Gastrocnemius medialis (tissue), 4 donors: ENCODE results near the gene TP53RK. TPM values are rescaled to one million over a fixed set of nuclear protein-coding genes. Genes with fewer than 3 reads are reported as not detected.

ENCODE experiments used
- ATAC-seq, 2 donors: fragments of 150-250 bp; one replicate each; pipeline ENCODE4 v1.9.1; 2016
- DNase-seq, 2 donors: peaks; one replicate each; pipeline ENCODE4 v3.0.0-alpha.2; 2019
- H3K27ac ChIP-seq, 4 donors: fragments of 200-600 bp; sonication (generic); 1 replicate in 1 of 4; 2 replicates in 3 of 4; pipeline ENCODE4 v1.5.1; 2016 to 2018; ENCODE audit warnings: mild to moderate bottlenecking in 2 of 4, moderate library complexity in 1 of 4
- H3K27me3 ChIP-seq, 3 donors: fragments of 200-600 bp; sonication (generic) in 2 of 3; 1 replicate in 1 of 3; 2 replicates in 2 of 3; pipeline versions ENCODE4 v1.5.1 to v1.6.0; 2016 to 2019; ENCODE audit warnings: mild to moderate bottlenecking in 1 of 3, moderate library complexity in 1 of 3
- H3K36me3 ChIP-seq, 2 donors: fragments of 200-600 bp; sonication (generic) in 1 of 2; one replicate each; pipeline ENCODE4 v1.5.1; 2017 to 2018
- H3K4me1 ChIP-seq, 2 donors: fragments of 200-600 bp; sonication (generic) in 1 of 2; one replicate each; pipeline ENCODE4 v1.5.1; 2016 to 2017; ENCODE audit warnings: mild to moderate bottlenecking in 2 of 2
- H3K4me3 ChIP-seq, 4 donors: fragments of 200-600 bp; sonication (generic) in 3 of 4; 1 replicate in 1 of 4; 2 replicates in 3 of 4; pipeline ENCODE4 v1.5.1; 2016 to 2019; ENCODE audit warnings: mild to moderate bottlenecking in 2 of 4
- H3K9me3 ChIP-seq, 3 donors: fragments of 200-600 bp; sonication (generic) in 2 of 3; 1 replicate in 1 of 3; 2 replicates in 2 of 3; pipeline ENCODE4 v1.5.1; 2016 to 2019
- POLR2A ChIP-seq, 2 donors: fragments of 450-650 bp; IDR thresholded peaks; one replicate each; pipeline ENCODE4 v1.6.1; 2017; ENCODE audit warnings: antibody characterized with exemption in 2 of 2, mild to moderate bottlenecking in 2 of 2, moderate library complexity in 2 of 2
- in situ Hi-C, 4 donors: fragments of 200-750 bp; cut with MboI; loops; one replicate each; pipeline versions ENCODE4 v1.15.0 to v1.8.0; 2017; ENCODE audit warnings: low sequenced_read_pairs in 4 of 4
- intact Hi-C: fragments of 100-400 bp; cut with DNase I; formaldehyde crosslinking; loops from one replicate; pipeline ENCODE4 v1.15.1; 2023; ENCODE audit warnings: low total_unique reads
- total RNA-seq, 4 donors: library from RNA; depleted of rRNA; stranded (reverse); fragments of >200 nt; gene quantifications; one replicate each; pipeline versions ENCODE4 v1.1.0 to v1.2.3, GENCODE V29; 2016
- TF ChIP-seq, protein P1 (sequence below), 5 experiments: fragments of 450-650 bp in 3 of 5; fragments of 200-600 bp in 2 of 5; sonication (generic) in 2 of 5; IDR thresholded peaks in 4 of 5; conservative IDR thresholded peaks in 1 of 5; 1 replicate in 4 of 5; 2 replicates in 1 of 5; pipeline ENCODE4 v1.5.1; 2016 to 2019; ENCODE audit warnings: antibody characterized with exemption in 5 of 5, mild to moderate bottlenecking in 3 of 5, moderate library complexity in 3 of 5

Gene TP53RK
- total RNA-seq, 4 donors from 2014 or later, result 8.3 to 17.7 (median 10.9) TPM

- ATAC-seq, result no peak
- no peaks in the 10 kb centered on the region for H3K9me3 ChIP-seq
- TF ChIP-seq, protein P1, sequence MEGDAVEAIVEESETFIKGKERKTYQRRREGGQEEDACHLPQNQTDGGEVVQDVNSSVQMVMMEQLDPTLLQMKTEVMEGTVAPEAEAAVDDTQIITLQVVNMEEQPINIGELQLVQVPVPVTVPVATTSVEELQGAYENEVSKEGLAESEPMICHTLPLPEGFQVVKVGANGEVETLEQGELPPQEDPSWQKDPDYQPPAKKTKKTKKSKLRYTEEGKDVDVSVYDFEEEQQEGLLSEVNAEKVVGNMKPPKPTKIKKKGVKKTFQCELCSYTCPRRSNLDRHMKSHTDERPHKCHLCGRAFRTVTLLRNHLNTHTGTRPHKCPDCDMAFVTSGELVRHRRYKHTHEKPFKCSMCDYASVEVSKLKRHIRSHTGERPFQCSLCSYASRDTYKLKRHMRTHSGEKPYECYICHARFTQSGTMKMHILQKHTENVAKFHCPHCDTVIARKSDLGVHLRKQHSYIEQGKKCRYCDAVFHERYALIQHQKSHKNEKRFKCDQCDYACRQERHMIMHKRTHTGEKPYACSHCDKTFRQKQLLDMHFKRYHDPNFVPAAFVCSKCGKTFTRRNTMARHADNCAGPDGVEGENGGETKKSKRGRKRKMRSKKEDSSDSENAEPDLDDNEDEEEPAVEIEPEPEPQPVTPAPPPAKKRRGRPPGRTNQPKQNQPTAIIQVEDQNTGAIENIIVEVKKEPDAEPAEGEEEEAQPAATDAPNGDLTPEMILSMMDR (IDR thresholded peaks at IDR 0.05 in 4 of 5, conservative IDR thresholded peaks at IDR 0.05 in 1 of 5), result no peak
- TF ChIP-seq POLR2A (IDR thresholded peaks at IDR 0.05), result no peak
- in situ Hi-C loops, result no loop called here
- intact Hi-C loops, result no loop called here
- no peaks in the 10 kb centered on the region for H3K36me3 ChIP-seq
- DNase-seq, result no peak
- no peak overlapping the region for H3K27ac ChIP-seq
- no peaks in the 10 kb centered on the region for H3K4me1 ChIP-seq
- H3K27me3 ChIP-seq, result no peaks in the 10 kb centered on the region
- H3K4me3 ChIP-seq, result no peak overlapping the region
Observed at GRCh38 chr20:46640536-46641311, 48.5 kb downstream of the TP53RK start.

GRCh38 chr20:46640044-46640443 is 49.2 kb downstream of the TP53RK start:
- no peaks in the 10 kb centered on the region for H3K4me1 ChIP-seq
- in situ Hi-C loops, result no loop called here
- TF ChIP-seq, protein P1 (IDR thresholded peaks at IDR 0.05 in 4 of 5, conservative IDR thresholded peaks at IDR 0.05 in 1 of 5), result no peak
- no peak for TF ChIP-seq POLR2A (IDR thresholded peaks at IDR 0.05)
- no peak overlapping the region for H3K27ac ChIP-seq
- H3K27me3 ChIP-seq, result no peaks in the 10 kb centered on the region
- H3K36me3 ChIP-seq, result no peaks in the 10 kb centered on the region
- no peak for ATAC-seq
- no peaks in the 10 kb centered on the region for H3K9me3 ChIP-seq
- intact Hi-C loops, result no loop called here
- H3K4me3 ChIP-seq, result no peak overlapping the region
- no peak for DNase-seq

DNA sequence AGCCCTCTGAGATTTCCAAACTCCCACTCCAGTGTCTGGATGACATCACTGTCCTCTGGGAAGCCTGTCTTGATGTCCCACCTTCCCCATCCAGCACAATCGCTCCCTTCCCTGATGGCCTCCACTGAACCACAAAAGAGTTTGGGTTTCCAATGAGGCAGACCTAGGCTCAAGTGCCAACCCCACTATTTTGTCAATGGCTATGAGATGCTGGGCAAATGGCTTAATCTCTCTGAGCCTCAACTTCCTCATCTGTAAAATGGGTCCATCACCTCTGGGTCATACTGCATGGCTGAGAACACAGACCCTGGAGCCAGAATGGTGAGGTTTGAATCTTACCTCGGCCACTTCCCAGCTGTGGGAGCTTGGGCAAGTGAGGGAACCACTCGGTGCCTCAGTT is 49.7 kb downstream of the TP53RK start:
- Histone ChIP-seq H3K27ac (no peak overlapping the region), H3K36me3 (no peaks in the 10 kb centered on the region), H3K4me1 (no peaks in the 10 kb centered on the region), H3K9me3 (no peaks in the 10 kb centered on the region), H3K27me3 (no peaks in the 10 kb centered on the region), H3K4me3 (no peak overlapping the region)
- intact Hi-C loops, result no loop called here
- DNase-seq, result no peak
- no peak for ATAC-seq
- TF ChIP-seq, protein P1 (IDR thresholded peaks at IDR 0.05 in 4 of 5, conservative IDR thresholded peaks at IDR 0.05 in 1 of 5), result no peak
- TF ChIP-seq POLR2A (IDR thresholded peaks at IDR 0.05), result no peak
- in situ Hi-C loops, result no loop called here

- no peak overlapping the region for H3K27ac ChIP-seq
- H3K4me3 ChIP-seq, result no peak overlapping the region
- TF ChIP-seq, protein P1 (IDR thresholded peaks at IDR 0.05 in 4 of 5, conservative IDR thresholded peaks at IDR 0.05 in 1 of 5), result no peak
- TF ChIP-seq POLR2A (IDR thresholded peaks at IDR 0.05), result no peak
- no peak for ATAC-seq
- H3K36me3 ChIP-seq, result no peaks in the 10 kb centered on the region
- no peaks in the 10 kb centered on the region for H3K9me3 ChIP-seq
- no peak for DNase-seq
- in situ Hi-C loops, result no loop called here
- intact Hi-C loops, result no loop called here
- no peaks in the 10 kb centered on the region for H3K27me3 ChIP-seq
- no peaks in the 10 kb centered on the region for H3K4me1 ChIP-seq
Observed at GRCh38 chr20:46638898-46639274, 50.4 kb downstream of the TP53RK start.
